Epithelial cell of proximal tubule (primary cell): ENCODE data around the gene CELF5. TPM values are rescaled to one million over a fixed set of nuclear protein-coding genes. Genes with fewer than 3 reads are reported as not detected.
A peak's percentile ranks its signal among the peaks of the same experiment; 100 is the strongest.

Experiments used
- DNase-seq: peaks from one replicate; pipeline ENCODE4 v3.0.0-alpha.2; 2011; ENCODE audit warnings: low read depth
- H3K4me3 ChIP-seq: 2 replicates; pipeline ENCODE4 v1.5.1; 2011; ENCODE audit warnings: low read depth, mild to moderate bottlenecking, low read length
- total RNA-seq: library from RNA; depleted of rRNA; stranded (reverse); fragments of >200 nt; gene quantifications from 2 replicates; pipeline ENCODE4 v1.2.3, GENCODE V29; 2015
- TF ChIP-seq, protein P1 (sequence below): conservative IDR thresholded peaks from 2 replicates; pipeline ENCODE4 v1.5.1; 2012; ENCODE audit warnings: low read depth, mild to moderate bottlenecking, low read length

CELF5 gene
- total RNA-seq, 1 donor from 2014 or later = not detected

DNA sequence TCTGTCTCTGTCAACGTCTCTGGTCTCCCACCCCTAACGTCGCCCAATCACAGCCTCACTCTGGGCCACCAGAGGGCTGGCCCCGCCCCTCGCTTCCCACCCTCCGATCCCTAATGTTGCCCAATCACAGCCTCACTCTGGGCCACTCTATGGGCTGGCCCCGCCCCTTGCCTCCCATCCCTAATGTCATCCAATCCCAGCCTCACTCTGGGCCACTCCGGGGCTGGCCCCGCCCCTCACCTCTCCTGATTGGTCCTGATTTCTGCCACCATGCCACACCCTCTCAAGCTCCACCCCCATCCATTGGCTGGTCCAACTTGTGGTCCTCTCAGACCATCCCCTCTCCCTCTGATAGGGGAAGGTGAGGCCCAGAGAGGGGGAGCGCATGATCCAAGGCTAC, 24.9 kb downstream of the CELF5 start:
- TF ChIP-seq, protein P1, sequence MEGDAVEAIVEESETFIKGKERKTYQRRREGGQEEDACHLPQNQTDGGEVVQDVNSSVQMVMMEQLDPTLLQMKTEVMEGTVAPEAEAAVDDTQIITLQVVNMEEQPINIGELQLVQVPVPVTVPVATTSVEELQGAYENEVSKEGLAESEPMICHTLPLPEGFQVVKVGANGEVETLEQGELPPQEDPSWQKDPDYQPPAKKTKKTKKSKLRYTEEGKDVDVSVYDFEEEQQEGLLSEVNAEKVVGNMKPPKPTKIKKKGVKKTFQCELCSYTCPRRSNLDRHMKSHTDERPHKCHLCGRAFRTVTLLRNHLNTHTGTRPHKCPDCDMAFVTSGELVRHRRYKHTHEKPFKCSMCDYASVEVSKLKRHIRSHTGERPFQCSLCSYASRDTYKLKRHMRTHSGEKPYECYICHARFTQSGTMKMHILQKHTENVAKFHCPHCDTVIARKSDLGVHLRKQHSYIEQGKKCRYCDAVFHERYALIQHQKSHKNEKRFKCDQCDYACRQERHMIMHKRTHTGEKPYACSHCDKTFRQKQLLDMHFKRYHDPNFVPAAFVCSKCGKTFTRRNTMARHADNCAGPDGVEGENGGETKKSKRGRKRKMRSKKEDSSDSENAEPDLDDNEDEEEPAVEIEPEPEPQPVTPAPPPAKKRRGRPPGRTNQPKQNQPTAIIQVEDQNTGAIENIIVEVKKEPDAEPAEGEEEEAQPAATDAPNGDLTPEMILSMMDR = no peak
- DNase-seq = no peak
- H3K4me3 ChIP-seq = no peak overlapping the region

DNA sequence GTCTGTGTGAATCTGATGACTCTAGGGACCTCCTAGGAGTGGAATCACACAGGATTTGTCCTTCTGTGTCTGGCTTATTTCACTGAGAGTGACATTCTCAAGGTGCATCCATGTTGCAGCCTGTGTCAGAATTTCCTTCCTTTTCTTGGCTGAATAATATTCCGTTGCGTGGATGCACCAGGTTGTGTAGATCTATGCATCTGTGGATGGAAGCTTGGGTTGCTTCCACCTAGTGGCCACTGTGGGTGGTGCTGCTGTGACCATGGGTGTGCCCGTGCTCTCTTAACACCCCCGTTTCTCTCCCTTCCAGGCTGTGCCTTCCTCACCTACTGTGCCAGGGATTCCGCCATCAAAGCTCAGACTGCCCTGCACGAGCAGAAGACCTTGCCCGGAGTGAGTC, 26.2 kb downstream of the CELF5 start:
- H3K4me3 ChIP-seq = no peak overlapping the region
- TF ChIP-seq, protein P1 = peak; percentile 64
- DNase-seq = no peak

DNA sequence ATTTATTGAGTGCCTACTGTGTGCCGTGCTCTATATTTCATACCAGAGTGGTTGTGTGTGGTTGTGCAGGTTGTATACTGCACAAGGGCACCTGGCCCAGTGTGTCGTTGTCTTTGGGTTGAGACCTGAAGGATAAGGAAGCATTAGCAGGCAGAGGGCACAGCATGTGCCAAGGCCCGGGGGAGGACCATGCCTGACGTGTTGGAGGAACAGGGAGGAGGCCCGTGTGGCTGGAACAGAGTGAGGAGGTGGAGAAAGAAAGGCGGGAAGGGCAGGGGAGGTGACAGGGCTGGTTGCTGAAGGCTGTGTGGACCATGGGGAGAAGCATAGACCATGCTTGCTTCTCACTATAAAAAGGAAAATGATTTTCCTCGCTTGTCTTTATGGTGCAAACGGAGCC, 26.8 kb downstream of the CELF5 start:
- TF ChIP-seq, protein P1 = no peak
- DNase-seq = no peak

DNA sequence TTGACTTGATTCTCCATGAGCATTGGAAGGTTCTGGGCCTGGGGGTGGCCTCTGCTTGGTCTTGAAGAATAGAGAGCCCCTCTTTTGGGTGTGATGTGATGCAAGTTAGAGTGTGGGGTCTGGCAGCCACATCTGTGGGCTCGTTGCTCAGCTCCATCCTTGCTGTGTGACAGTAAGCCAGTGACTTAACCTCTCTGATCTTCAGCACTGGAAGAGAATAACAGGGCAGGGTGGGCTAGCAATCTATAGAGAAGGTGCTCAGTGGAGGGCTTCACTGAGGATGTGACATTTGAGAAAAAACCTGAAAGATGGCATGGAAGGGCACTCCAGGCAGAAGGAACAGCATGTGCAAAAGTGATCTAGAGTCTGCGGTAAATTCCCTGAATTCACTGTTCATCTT, 28.2 kb downstream of the CELF5 start:
- TF ChIP-seq, protein P1 = no peak
- no peak for DNase-seq
- H3K4me3 ChIP-seq = no peak overlapping the region

More for the DNA sequence above, 26.8 kb downstream of the CELF5 start:
- H3K4me3 ChIP-seq = no peak overlapping the region

- no peak overlapping the region for H3K4me3 ChIP-seq
- TF ChIP-seq, protein P1 = no peak
- DNase-seq = no peak
These were observed 28.8 kb downstream of the CELF5 start for GRCh38 chr19:3253270-3253669.

DNA sequence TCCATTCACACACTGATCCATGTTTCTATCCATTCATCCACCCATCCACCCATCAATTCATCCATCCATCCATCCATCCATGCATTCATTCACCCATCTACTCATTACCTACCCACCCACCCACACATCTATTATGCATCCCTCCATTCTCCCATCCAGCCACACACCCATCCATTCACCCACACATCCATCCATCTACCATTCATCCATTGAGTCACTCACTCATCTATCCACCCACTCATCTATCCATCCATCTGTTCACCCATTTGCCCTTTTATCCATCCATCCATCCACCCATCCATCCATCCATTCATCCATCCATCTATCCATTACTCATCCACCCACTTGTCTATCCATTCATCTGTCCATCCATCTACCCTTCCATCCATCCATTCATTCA, 30.1 kb downstream of the CELF5 start:
- DNase-seq = no peak
- TF ChIP-seq, protein P1 = no peak
- H3K4me3 ChIP-seq = no peak overlapping the region

DNA sequence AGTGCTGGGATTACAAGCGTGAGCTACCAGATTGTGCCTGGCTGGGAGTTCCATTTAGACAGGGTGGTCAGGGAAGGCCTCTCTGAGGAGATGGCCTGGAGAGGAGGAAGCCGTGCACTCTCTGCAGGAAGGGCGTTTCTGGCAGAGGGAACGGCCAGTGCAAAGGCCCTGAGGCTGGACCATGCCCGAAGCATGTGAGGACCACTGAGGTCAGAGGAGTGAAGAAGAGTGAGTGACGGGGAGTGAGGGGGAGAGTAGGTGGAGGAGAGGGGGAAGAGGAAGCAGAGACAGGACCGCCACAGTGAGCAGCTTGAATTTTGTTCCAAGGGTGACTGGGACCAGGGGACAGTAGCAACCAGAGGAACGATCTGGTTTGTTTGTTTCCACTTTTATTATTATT, 32.6 kb downstream of the CELF5 start:
- no peak for DNase-seq
- H3K4me3 ChIP-seq = no peak overlapping the region
- TF ChIP-seq, protein P1 = no peak
